ENCODE measurements around the gene AGBL1. TPM values are rescaled to one million over a fixed set of nuclear protein-coding genes. Genes with fewer than 3 reads are reported as not detected.

AGBL1 gene
- polyA plus RNA-seq, 2 of the 4 experiments (the other 2 are of a cell fraction), result not detected

DNA sequence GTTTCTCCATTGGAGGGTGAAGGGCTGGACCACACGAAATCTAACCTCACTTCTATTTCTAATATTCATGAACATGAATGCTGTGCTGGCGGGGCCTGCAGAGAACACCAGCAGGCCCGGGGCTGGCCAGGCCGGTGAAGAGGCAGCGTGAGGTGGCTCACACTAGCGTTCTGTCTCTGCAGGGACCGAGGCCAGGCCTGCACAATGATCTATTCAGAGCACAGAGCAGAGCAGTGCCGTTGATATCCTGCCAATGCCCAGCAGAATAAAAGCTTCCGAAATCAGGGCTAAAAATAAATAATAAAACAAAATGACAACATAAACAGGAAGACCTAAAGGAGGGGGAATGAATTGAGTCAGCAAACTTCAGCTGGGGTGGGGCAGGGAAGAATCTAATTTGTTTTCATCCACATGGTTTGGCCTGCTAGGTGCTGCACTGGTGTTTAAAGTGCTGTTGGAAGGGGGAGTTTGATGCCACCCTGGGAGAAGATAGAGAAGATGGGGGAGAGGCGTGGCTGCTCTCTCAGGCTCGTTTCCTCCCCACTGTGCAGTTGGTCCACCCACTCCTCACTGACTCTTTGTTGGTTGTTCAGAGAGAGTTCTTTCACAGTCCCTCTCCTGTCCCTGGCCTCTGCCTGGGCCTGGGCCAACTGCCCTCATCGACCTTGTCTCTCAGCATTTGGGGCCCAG is 837.1 kb downstream of the AGBL1 start:
- TF ChIP-seq ZSCAN20 (CRISPR knock-in tag; IDR thresholded peaks at IDR 0.05), result no peak
- TF ChIP-seq, protein P1, sequence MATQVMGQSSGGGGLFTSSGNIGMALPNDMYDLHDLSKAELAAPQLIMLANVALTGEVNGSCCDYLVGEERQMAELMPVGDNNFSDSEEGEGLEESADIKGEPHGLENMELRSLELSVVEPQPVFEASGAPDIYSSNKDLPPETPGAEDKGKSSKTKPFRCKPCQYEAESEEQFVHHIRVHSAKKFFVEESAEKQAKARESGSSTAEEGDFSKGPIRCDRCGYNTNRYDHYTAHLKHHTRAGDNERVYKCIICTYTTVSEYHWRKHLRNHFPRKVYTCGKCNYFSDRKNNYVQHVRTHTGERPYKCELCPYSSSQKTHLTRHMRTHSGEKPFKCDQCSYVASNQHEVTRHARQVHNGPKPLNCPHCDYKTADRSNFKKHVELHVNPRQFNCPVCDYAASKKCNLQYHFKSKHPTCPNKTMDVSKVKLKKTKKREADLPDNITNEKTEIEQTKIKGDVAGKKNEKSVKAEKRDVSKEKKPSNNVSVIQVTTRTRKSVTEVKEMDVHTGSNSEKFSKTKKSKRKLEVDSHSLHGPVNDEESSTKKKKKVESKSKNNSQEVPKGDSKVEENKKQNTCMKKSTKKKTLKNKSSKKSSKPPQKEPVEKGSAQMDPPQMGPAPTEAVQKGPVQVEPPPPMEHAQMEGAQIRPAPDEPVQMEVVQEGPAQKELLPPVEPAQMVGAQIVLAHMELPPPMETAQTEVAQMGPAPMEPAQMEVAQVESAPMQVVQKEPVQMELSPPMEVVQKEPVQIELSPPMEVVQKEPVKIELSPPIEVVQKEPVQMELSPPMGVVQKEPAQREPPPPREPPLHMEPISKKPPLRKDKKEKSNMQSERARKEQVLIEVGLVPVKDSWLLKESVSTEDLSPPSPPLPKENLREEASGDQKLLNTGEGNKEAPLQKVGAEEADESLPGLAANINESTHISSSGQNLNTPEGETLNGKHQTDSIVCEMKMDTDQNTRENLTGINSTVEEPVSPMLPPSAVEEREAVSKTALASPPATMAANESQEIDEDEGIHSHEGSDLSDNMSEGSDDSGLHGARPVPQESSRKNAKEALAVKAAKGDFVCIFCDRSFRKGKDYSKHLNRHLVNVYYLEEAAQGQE (IDR thresholded peaks at IDR 0.05), result no peak
- no peak for TF ChIP-seq FOSB (CRISPR knock-in tag; IDR thresholded peaks at IDR 0.05)
- no peak for TF ChIP-seq HDAC2 (IDR thresholded peaks at IDR 0.05)
- TF ChIP-seq EHMT2 (IDR thresholded peaks at IDR 0.05; ENCODE audit: low read depth), result no peak
- TF ChIP-seq ZFP36 (IDR thresholded peaks at IDR 0.05; ENCODE audit: borderline replicate concordance, partially characterized antibody), result no peak
- TF ChIP-seq, protein P2, sequence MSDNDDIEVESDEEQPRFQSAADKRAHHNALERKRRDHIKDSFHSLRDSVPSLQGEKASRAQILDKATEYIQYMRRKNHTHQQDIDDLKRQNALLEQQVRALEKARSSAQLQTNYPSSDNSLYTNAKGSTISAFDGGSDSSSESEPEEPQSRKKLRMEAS (IDR thresholded peaks at IDR 0.05), result no peak
- TF ChIP-seq, protein P3, sequence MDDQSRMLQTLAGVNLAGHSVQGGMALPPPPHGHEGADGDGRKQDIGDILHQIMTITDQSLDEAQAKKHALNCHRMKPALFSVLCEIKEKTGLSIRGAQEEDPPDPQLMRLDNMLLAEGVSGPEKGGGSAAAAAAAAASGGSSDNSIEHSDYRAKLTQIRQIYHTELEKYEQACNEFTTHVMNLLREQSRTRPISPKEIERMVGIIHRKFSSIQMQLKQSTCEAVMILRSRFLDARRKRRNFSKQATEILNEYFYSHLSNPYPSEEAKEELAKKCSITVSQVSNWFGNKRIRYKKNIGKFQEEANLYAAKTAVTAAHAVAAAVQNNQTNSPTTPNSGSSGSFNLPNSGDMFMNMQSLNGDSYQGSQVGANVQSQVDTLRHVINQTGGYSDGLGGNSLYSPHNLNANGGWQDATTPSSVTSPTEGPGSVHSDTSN (IDR thresholded peaks at IDR 0.05), result no peak
- TF ChIP-seq ZNF302 (CRISPR knock-in tag; IDR thresholded peaks at IDR 0.05), result no peak
- no peak for TF ChIP-seq HOXA7 (CRISPR knock-in tag; IDR thresholded peaks at IDR 0.05)
- TF ChIP-seq SMC3 (IDR thresholded peaks at IDR 0.05), result no peak
- no peak for TF ChIP-seq ZC3H11A (IDR thresholded peaks at IDR 0.05)
- TF ChIP-seq, protein P4, sequence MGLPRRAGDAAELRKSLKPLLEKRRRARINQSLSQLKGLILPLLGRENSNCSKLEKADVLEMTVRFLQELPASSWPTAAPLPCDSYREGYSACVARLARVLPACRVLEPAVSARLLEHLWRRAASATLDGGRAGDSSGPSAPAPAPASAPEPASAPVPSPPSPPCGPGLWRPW (IDR thresholded peaks at IDR 0.05), result no peak
- no peak for TF ChIP-seq TP53 (CRISPR knock-in tag; IDR thresholded peaks at IDR 0.05)
- TF ChIP-seq HEYL (CRISPR knock-in tag; IDR thresholded peaks at IDR 0.05), result no peak
- TF ChIP-seq HOXB5 (CRISPR knock-in tag; IDR thresholded peaks at IDR 0.05), result no peak
- TF ChIP-seq NFE2L2 (conservative IDR thresholded peaks at IDR 0.05; ENCODE audit: low read length), result no peak
- no peak overlapping the region for H3K4me3 ChIP-seq
- no peaks in the 10 kb centered on the region for H3K9me3 ChIP-seq
- WGBS (ENCODE audit: missing lambda C conversion rate), result 17% methylated on average over 12 of the region's 12 CpGs
- H3K4me1 ChIP-seq, result no peaks in the 10 kb centered on the region
- ChIA-PET POLR2A (no interaction called here), CTCF (interaction anchor here (0.7 to 1.3 kb wide), 4 partner anchors 1051 to 1357 kb away, joined by 3 to 4 read pairs (median 3); no protein-coding TSS in a partner anchor)
- no peak for FAIRE-seq
- ATAC-seq, result no peak
- no peak for DNase-seq (ENCODE audit: low read depth in 1 of 2, low spot score in 1 of 2)
- H3K4me2 ChIP-seq, result no peak overlapping the region
- H3K27ac ChIP-seq, result no peak overlapping the region

DNA sequence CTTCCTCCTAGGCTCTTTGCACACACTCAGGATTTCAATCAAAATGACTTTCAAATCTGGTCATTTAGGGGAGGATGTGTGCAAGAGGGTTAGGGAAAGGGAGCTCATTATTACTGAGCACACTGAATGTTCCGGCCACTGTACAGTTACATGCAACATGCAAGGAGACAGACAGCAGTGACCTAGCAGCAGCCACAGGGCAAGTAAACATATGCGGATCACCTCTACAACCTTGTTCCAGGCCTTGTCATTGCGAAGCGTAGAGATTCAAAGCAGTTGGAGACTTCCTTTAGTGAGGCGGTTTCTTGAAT is 837.6 kb downstream of the AGBL1 start:
- ChIA-PET POLR2A (no interaction called here), CTCF (interaction anchor here (1.1 kb wide), 1 partner anchor 1052 kb away, joined by 3 read pairs; no protein-coding TSS in a partner anchor)
- TF ChIP-seq, protein P5, sequence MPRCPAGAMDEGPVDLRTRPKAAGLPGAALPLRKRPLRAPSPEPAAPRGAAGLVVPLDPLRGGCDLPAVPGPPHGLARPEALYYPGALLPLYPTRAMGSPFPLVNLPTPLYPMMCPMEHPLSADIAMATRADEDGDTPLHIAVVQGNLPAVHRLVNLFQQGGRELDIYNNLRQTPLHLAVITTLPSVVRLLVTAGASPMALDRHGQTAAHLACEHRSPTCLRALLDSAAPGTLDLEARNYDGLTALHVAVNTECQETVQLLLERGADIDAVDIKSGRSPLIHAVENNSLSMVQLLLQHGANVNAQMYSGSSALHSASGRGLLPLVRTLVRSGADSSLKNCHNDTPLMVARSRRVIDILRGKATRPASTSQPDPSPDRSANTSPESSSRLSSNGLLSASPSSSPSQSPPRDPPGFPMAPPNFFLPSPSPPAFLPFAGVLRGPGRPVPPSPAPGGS (IDR thresholded peaks at IDR 0.05), result no peak
- TF ChIP-seq KDM1A (IDR thresholded peaks at IDR 0.05; ENCODE audit: low read depth) (no peak), RNF2 (IDR thresholded peaks at IDR 0.05; ENCODE audit: borderline replicate concordance, low read depth) (no peak), FOSL2 (IDR thresholded peaks at IDR 0.05) (no peak), FOSL2 (CRISPR knock-in tag; IDR thresholded peaks at IDR 0.05) (no peak), CBX8 (IDR thresholded peaks at IDR 0.05) (no peak), ZNF302 (CRISPR knock-in tag; IDR thresholded peaks at IDR 0.05) (no peak), TP53 (CRISPR knock-in tag; IDR thresholded peaks at IDR 0.05) (no peak), EHMT2 (IDR thresholded peaks at IDR 0.05; ENCODE audit: low read depth) (no peak), HOXB5 (CRISPR knock-in tag; IDR thresholded peaks at IDR 0.05) (no peak), MAZ (IDR thresholded peaks at IDR 0.05; ENCODE audit: borderline replicate concordance, low read depth, low read length) (no peak), CHD4 (IDR thresholded peaks at IDR 0.05; ENCODE audit: borderline replicate concordance) (no peak), RFX5 (IDR thresholded peaks at IDR 0.05) (no peak), CHD2 (IDR thresholded peaks at IDR 0.05; ENCODE audit: low read length, partially characterized antibody) (no peak), HOXB13 (CRISPR knock-in tag; IDR thresholded peaks at IDR 0.05; ENCODE audit: low read depth) (no peak)
- TF ChIP-seq, protein P2 (IDR thresholded peaks at IDR 0.05), result no peak
- TF ChIP-seq, protein P6, sequence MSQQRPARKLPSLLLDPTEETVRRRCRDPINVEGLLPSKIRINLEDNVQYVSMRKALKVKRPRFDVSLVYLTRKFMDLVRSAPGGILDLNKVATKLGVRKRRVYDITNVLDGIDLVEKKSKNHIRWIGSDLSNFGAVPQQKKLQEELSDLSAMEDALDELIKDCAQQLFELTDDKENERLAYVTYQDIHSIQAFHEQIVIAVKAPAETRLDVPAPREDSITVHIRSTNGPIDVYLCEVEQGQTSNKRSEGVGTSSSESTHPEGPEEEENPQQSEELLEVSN (IDR thresholded peaks at IDR 0.05; ENCODE audit: borderline replicate concordance, low read depth), result no peak

More for the DNA sequence above, 837.6 kb downstream of the AGBL1 start:
- ATAC-seq, result no peak
- 51% methylated on average over 5 of the region's 5 CpGs for WGBS (ENCODE audit: missing lambda C conversion rate)
- H3K9me3 ChIP-seq, result no peaks in the 10 kb centered on the region
- no peak overlapping the region for H3K4me3 ChIP-seq
- no peak overlapping the region for H3K4me2 ChIP-seq
- FAIRE-seq, result no peak
- no peaks in the 10 kb centered on the region for H3K4me1 ChIP-seq
- no peak for DNase-seq (ENCODE audit: low read depth in 1 of 2, low spot score in 1 of 2)
- no peak overlapping the region for H3K27ac ChIP-seq

Data from A549 (cell line).